GM23338 (cell line): Measurements from ENCODE around the gene BMP10. TPM values are rescaled to one million over a fixed set of nuclear protein-coding genes. Genes with fewer than 3 reads are reported as not detected.

Source experiments
- ATAC-seq: fragments of 200-7000 bp; cut with Tn5 transposase; 3 replicates; pipeline ENCODE4 v1.9.1; 2020
- DNase-seq: peaks from one replicate; pipeline ENCODE4 v3.0.0-alpha.2; 2015; ENCODE audit warnings: low spot score
- H2AFZ ChIP-seq: fragments of 200-600 bp; sonication (generic); 2 replicates; pipeline ENCODE4 v1.8.0; 2016; ENCODE audit warnings: antibody characterized with exemption, mild to moderate bottlenecking, moderate library complexity
- H3F3A ChIP-seq: fragments of 200-600 bp; sonication (generic); replicated peaks from 2 replicates; pipeline ENCODE4 v1.8.0; 2017; ENCODE audit warnings: antibody characterized with exemption, mixed run types, low read depth
- H3K27ac ChIP-seq: fragments of 200-600 bp; sonication (generic); 2 replicates; pipeline ENCODE4 v1.6.1; 2016; ENCODE audit warnings: low read depth
- H3K27me3 ChIP-seq: fragments of 200-600 bp; sonication (generic); 2 replicates; pipeline ENCODE4 v1.8.0; 2016; ENCODE audit warnings: mild to moderate bottlenecking, mixed run types, moderate library complexity; ENCODE audit not compliant: insufficient read depth
- H3K36me3 ChIP-seq: fragments of 200-600 bp; sonication (generic); 2 replicates; pipeline ENCODE4 v1.8.0; 2016; ENCODE audit warnings: mild to moderate bottlenecking; ENCODE audit not compliant: insufficient read depth
- H3K4me1 ChIP-seq: fragments of 200-600 bp; sonication (generic); 2 replicates; pipeline ENCODE4 v1.8.0; 2016; ENCODE audit warnings: mild to moderate bottlenecking, moderate library complexity; ENCODE audit not compliant: insufficient read depth
- H3K4me2 ChIP-seq: fragments of 200-600 bp; sonication (generic); 2 replicates; pipeline ENCODE4 v1.7.1; 2017; ENCODE audit warnings: mixed run types
- H3K4me3 ChIP-seq: fragments of 200-600 bp; sonication (generic); 2 replicates; pipeline ENCODE4 v1.6.1; 2016; ENCODE audit warnings: mixed run types
- H3K79me2 ChIP-seq: fragments of 200-600 bp; sonication (generic); replicated peaks from 2 replicates; pipeline ENCODE4 v1.8.0; 2017; ENCODE audit warnings: mild to moderate bottlenecking; ENCODE audit not compliant: insufficient read depth
- H3K9me2 ChIP-seq: fragments of 200-600 bp; sonication (generic); 2 replicates; pipeline ENCODE4 v1.8.0; 2017; ENCODE audit not compliant: insufficient read depth
- H4K20me1 ChIP-seq: fragments of 200-600 bp; sonication (generic); replicated peaks from 2 replicates; pipeline ENCODE4 v1.8.0; 2017; ENCODE audit warnings: mild to moderate bottlenecking; ENCODE audit not compliant: insufficient read depth
- H3K27ac Mint-ChIP-seq: 2 replicates; pipeline ENCODE4 v1.8.0; 2020; ENCODE audit warnings: inconsistent platforms, mild to moderate bottlenecking, moderate library complexity, mixed read lengths
- H3K27me3 Mint-ChIP-seq: 3 replicates; pipeline ENCODE4 v1.8.0; 2022; ENCODE audit warnings: low read depth, mild to moderate bottlenecking, moderate library complexity, mixed read lengths, inconsistent platforms; ENCODE audit not compliant: insufficient read depth, poor library complexity
- H3K36me3 Mint-ChIP-seq: 3 replicates; pipeline ENCODE4 v1.8.0; 2021; ENCODE audit warnings: low read depth, mild to moderate bottlenecking, inconsistent platforms, moderate library complexity, mixed read lengths
- H3K4me1 Mint-ChIP-seq: 3 replicates; pipeline ENCODE4 v1.8.0; 2020; ENCODE audit warnings: mild to moderate bottlenecking, inconsistent platforms, mixed read lengths
- H3K4me3 Mint-ChIP-seq: 3 replicates; pipeline ENCODE4 v1.8.0; 2021; ENCODE audit warnings: moderate library complexity, mild to moderate bottlenecking, inconsistent platforms, mixed read lengths
- H3K9me3 Mint-ChIP-seq: 3 replicates; pipeline ENCODE4 v1.8.0; 2020; ENCODE audit warnings: moderate library complexity, mild to moderate bottlenecking, inconsistent platforms, mixed read lengths
- CREB1 ChIP-seq: fragments of 250-450 bp; sonication (Bioruptor Pico); IDR thresholded peaks from 2 replicates; pipeline ENCODE4 v1.5.0; 2020; ENCODE audit warnings: low read depth, mild to moderate bottlenecking, moderate library complexity
- CTCF ChIP-seq, 2 experiments: fragments of 200-600 bp in 1 of 2; sonication (generic) in 1 of 2; conservative IDR thresholded peaks; 2 replicates each; pipeline versions ENCODE4 v1.5.1 to v1.6.1; 2016 to 2017; ENCODE audit warnings: antibody characterized with exemption in 2 of 2, low read depth in 2 of 2, mild to moderate bottlenecking in 2 of 2, moderate library complexity in 1 of 2
- ETS1 ChIP-seq: IDR thresholded peaks from 2 replicates; pipeline ENCODE4 v1.6.1; 2016; ENCODE audit warnings: antibody characterized with exemption
- EZH2 ChIP-seq: fragments of 200-600 bp; sonication (generic); IDR thresholded peaks from one replicate; pipeline ENCODE4 v1.8.0; 2017; ENCODE audit warnings: antibody characterized with exemption, mild to moderate bottlenecking, low read depth; ENCODE audit not compliant: unreplicated experiment
- EZH2phosphoT487 ChIP-seq: fragments of 200-600 bp; sonication (generic); IDR thresholded peaks from one replicate; pipeline ENCODE4 v1.8.1; 2018; ENCODE audit warnings: antibody characterized with exemption; ENCODE audit not compliant: unreplicated experiment
- JUNB ChIP-seq: IDR thresholded peaks from one replicate; pipeline ENCODE4 v1.6.1; 2016; ENCODE audit warnings: antibody characterized with exemption; ENCODE audit not compliant: unreplicated experiment
- NANOG ChIP-seq: IDR thresholded peaks from 2 replicates; pipeline ENCODE4 v1.6.1; 2016; ENCODE audit warnings: antibody characterized with exemption, borderline replicate concordance
- POLR2AphosphoS5 ChIP-seq: IDR thresholded peaks from 2 replicates; pipeline ENCODE4 v1.6.1; 2016; ENCODE audit warnings: antibody characterized with exemption, low read depth
- REST ChIP-seq: IDR thresholded peaks from one replicate; pipeline ENCODE4 v1.6.1; 2018; ENCODE audit warnings: antibody characterized with exemption; ENCODE audit not compliant: unreplicated experiment
- STAT1 ChIP-seq: IDR thresholded peaks from one replicate; pipeline ENCODE4 v1.6.1; 2016; ENCODE audit warnings: antibody characterized with exemption; ENCODE audit not compliant: unreplicated experiment
- ZNF114 ChIP-seq: fragments of 250-450 bp; sonication (Bioruptor Pico); IDR thresholded peaks from 2 replicates; pipeline ENCODE4 v1.5.0; 2020; ENCODE audit warnings: mild to moderate bottlenecking, moderate library complexity
- ZNF331 ChIP-seq: fragments of 250-450 bp; sonication (Bioruptor Pico); IDR thresholded peaks from 2 replicates; pipeline ENCODE4 v1.5.0; 2020; ENCODE audit warnings: low read depth, mild to moderate bottlenecking, moderate library complexity
- ZNF462 ChIP-seq: fragments of 250-450 bp; sonication (Bioruptor Pico); IDR thresholded peaks from 2 replicates; pipeline ENCODE4 v1.5.0; 2020; ENCODE audit warnings: mild to moderate bottlenecking, moderate library complexity
- long read RNA-seq: library from polyadenylated mRNA; unstranded; transcript quantifications from one replicate; pipeline ENCODE4 v2.0.0, GENCODE V29; 2020; ENCODE audit not compliant: unreplicated experiment
- polyA plus RNA-seq: library from polyadenylated mRNA; unstranded; fragments of >200 nt; fragmentation: Nextera tagmentation; extraction: Ambion mirVana; gene quantifications from 2 replicates; pipeline ENCODE4 v1.2.1, GENCODE V29; 2016
- total RNA-seq: library from RNA; depleted of rRNA; stranded (reverse); fragments of >200 nt; shearing (Covaris generic); gene quantifications from 2 replicates; pipeline ENCODE4 v1.2.3, GENCODE V29; 2014; rRNA removed

Gene BMP10
- total RNA-seq (not detected in 2 replicates), polyA plus RNA-seq (not detected in 2 replicates)
- long read RNA-seq, result 0 reads

GRCh38 chr2:68871159-68871764 lies at the start of gene BMP10:
BMP10 (minus strand) TSS chr2:68871397; CDS start chr2:68871358, 39 bp downstream.
- no peaks in the 10 kb centered on the region for H3F3A ChIP-seq
- no peaks in the 10 kb centered on the region for H3K27me3 ChIP-seq
- H3K4me1 ChIP-seq, result no peaks in the 10 kb centered on the region
- no peaks in the 10 kb centered on the region for H3K79me2 ChIP-seq
- H3K4me3 ChIP-seq, result no peak within 1 kb of the TSS
- DNase-seq (no peak), ATAC-seq (no peak)
- H4K20me1 ChIP-seq, result no peaks in the 10 kb centered on the region
- no peak within 1 kb of the TSS for H3K27ac ChIP-seq
- H3K36me3 ChIP-seq, result no peaks in the 10 kb centered on the region
- no peak within 1 kb of the TSS for H3K4me2 ChIP-seq
- Mint-ChIP-seq H3K4me3 (no peak within 1 kb of the TSS), H3K4me1 (no peaks in the 10 kb centered on the region), H3K9me3 (no peaks in the 10 kb centered on the region), H3K27me3 (no peaks in the 10 kb centered on the region), H3K36me3 (no peaks in the 10 kb centered on the region), H3K27ac (no peak within 1 kb of the TSS)
- H2AFZ ChIP-seq, result no peak within 1 kb of the TSS
- no peak for TF ChIP-seq CREB1 (CRISPR knock-in tag)
- TF ChIP-seq POLR2AphosphoS5, result no peak
- no peak for TF ChIP-seq REST
- no peak for TF ChIP-seq EZH2phosphoT487
- no peak for TF ChIP-seq ETS1
- no peak for TF ChIP-seq STAT1
- TF ChIP-seq NANOG, result no peak
- TF ChIP-seq ZNF462 (CRISPR knock-in tag), result no peak
- no peak for TF ChIP-seq ZNF331 (CRISPR knock-in tag)
- TF ChIP-seq EZH2, result no peak
- TF ChIP-seq JUNB, result no peak
- no peak for TF ChIP-seq ZNF114 (CRISPR knock-in tag)
- TF ChIP-seq CTCF (conservative IDR thresholded peaks at IDR 0.05; ENCODE audit: low read depth in 2 of 2), result no peak
- peaks cover 9% of the 10 kb centered on the region for H3K9me2 ChIP-seq
